ENCODE measurements around the gene CLCN2. TPM values are rescaled to one million over a fixed set of nuclear protein-coding genes. Genes with fewer than 3 reads are reported as not detected.

The CLCN2 gene
- total RNA-seq, 1 donor from 2014 or later, result 3.6 TPM

- no peak for DNase-seq (ENCODE audit: extremely low read depth, low read depth, low spot score)
Measured at GRCh38 chr3:184361932-184362667, 695 bp upstream of the CLCN2 start.

- no peak for DNase-seq (ENCODE audit: extremely low read depth, low read depth, low spot score)
Measured at GRCh38 chr3:184360929-184361531, 375 bp downstream of the CLCN2 start.

GRCh38 chr3:184360070-184360928, 1.1 kb downstream of the CLCN2 start:
- DNase-seq (ENCODE audit: extremely low read depth, low read depth, low spot score), result no peak

- no peak for DNase-seq (ENCODE audit: extremely low read depth, low read depth, low spot score)
Measured at GRCh38 chr3:184359610-184360009, 1.8 kb downstream of the CLCN2 start.

GRCh38 chr3:184358921-184359350, 2.5 kb downstream of the CLCN2 start:
- no peak for DNase-seq (ENCODE audit: extremely low read depth, low read depth, low spot score)

GRCh38 chr3:184358124-184358767, 3.2 kb downstream of the CLCN2 start:
- no peak for DNase-seq (ENCODE audit: extremely low read depth, low read depth, low spot score)

- no peak for DNase-seq (ENCODE audit: extremely low read depth, low read depth, low spot score)
Measured at GRCh38 chr3:184357248-184358123, 3.9 kb downstream of the CLCN2 start.

- no peak for DNase-seq (ENCODE audit: extremely low read depth, low read depth, low spot score)
Measured at GRCh38 chr3:184355261-184356040, 6.0 kb downstream of the CLCN2 start.

GRCh38 chr3:184354754-184355153, 6.7 kb downstream of the CLCN2 start:
- DNase-seq (ENCODE audit: extremely low read depth, low read depth, low spot score), result no peak

GRCh38 chr3:184354121-184354728, 7.2 kb downstream of the CLCN2 start:
- DNase-seq (ENCODE audit: extremely low read depth, low read depth, low spot score), result no peak

- DNase-seq (ENCODE audit: extremely low read depth, low read depth, low spot score), result no peak
Measured at GRCh38 chr3:184353546-184353941, 7.9 kb downstream of the CLCN2 start.

- no peak for DNase-seq (ENCODE audit: extremely low read depth, low read depth, low spot score)
Measured at GRCh38 chr3:184352897-184353545, 8.4 kb downstream of the CLCN2 start.

- DNase-seq (ENCODE audit: extremely low read depth, low read depth, low spot score), result no peak
Measured at GRCh38 chr3:184352149-184352785, 9.1 kb downstream of the CLCN2 start.

- DNase-seq (ENCODE audit: extremely low read depth, low read depth, low spot score), result no peak
Measured at GRCh38 chr3:184351511-184352148, 9.8 kb downstream of the CLCN2 start.

GRCh38 chr3:184350618-184351017, 10.8 kb downstream of the CLCN2 start:
- no peak for DNase-seq (ENCODE audit: extremely low read depth, low read depth, low spot score)

- DNase-seq (ENCODE audit: extremely low read depth, low read depth, low spot score), result no peak
Measured at GRCh38 chr3:184349563-184350470, 11.6 kb downstream of the CLCN2 start.

GRCh38 chr3:184348057-184348382, 13.4 kb downstream of the CLCN2 start:
- DNase-seq (ENCODE audit: extremely low read depth, low read depth, low spot score), result no peak
